ENCODE data around the gene CD83. TPM values are rescaled to one million over a fixed set of nuclear protein-coding genes. Genes with fewer than 3 reads are reported as not detected.

Gene CD83
- total RNA-seq, 1 donor from 2014 or later: 5.4 TPM

GRCh38 chr6:14123386-14124111, 6.0 kb downstream of the CD83 start:
- DNase-seq (ENCODE audit: low read depth): no peak

GRCh38 chr6:14125346-14125745, 7.8 kb downstream of the CD83 start:
- DNase-seq (ENCODE audit: low read depth): no peak

GRCh38 chr6:14126191-14126590, 8.6 kb downstream of the CD83 start:
- no peak for DNase-seq (ENCODE audit: low read depth)

GRCh38 chr6:14127611-14128010, 10.0 kb downstream of the CD83 start:
- no peak for DNase-seq (ENCODE audit: low read depth)

- no peak for DNase-seq (ENCODE audit: low read depth)
Measured at GRCh38 chr6:14128012-14128411, 10.4 kb downstream of the CD83 start.

- DNase-seq (ENCODE audit: low read depth): no peak
Measured at GRCh38 chr6:14128746-14129145, 11.2 kb downstream of the CD83 start.

- peak; percentile 76 for DNase-seq (ENCODE audit: low read depth)
Measured at GRCh38 chr6:14129575-14129974, 12.0 kb downstream of the CD83 start.

- DNase-seq (ENCODE audit: low read depth): peak; percentile 41
Measured at GRCh38 chr6:14130435-14131075, 13.0 kb downstream of the CD83 start.

- no peak for DNase-seq (ENCODE audit: low read depth)
Measured at GRCh38 chr6:14131579-14131978, 14.0 kb downstream of the CD83 start.

GRCh38 chr6:14132244-14132920, 14.8 kb downstream of the CD83 start:
- DNase-seq (ENCODE audit: low read depth): no peak

GRCh38 chr6:14132921-14133275, 15.3 kb downstream of the CD83 start:
- no peak for DNase-seq (ENCODE audit: low read depth)

- DNase-seq (ENCODE audit: low read depth): peak; percentile 50
Measured at GRCh38 chr6:14134211-14134910, 16.8 kb downstream of the CD83 start.

GRCh38 chr6:14135893-14136539, 18.4 kb downstream of the CD83 start:
- DNase-seq (ENCODE audit: low read depth): no peak

- DNase-seq (ENCODE audit: low read depth): no peak
Measured at GRCh38 chr6:14138701-14139215, 21.2 kb downstream of the CD83 start.

GRCh38 chr6:14141351-14142062, 23.9 kb downstream of the CD83 start:
- DNase-seq (ENCODE audit: low read depth): no peak

- DNase-seq (ENCODE audit: low read depth): no peak
Measured at GRCh38 chr6:14142063-14142450, 24.5 kb downstream of the CD83 start.

GRCh38 chr6:14142511-14143223, 25.1 kb downstream of the CD83 start:
- DNase-seq (ENCODE audit: low read depth): no peak

- no peak for DNase-seq (ENCODE audit: low read depth)
Measured at GRCh38 chr6:14143305-14143704, 25.7 kb downstream of the CD83 start.

GRCh38 chr6:14144678-14145113, 27.1 kb downstream of the CD83 start:
- peak; percentile 49 for DNase-seq (ENCODE audit: low read depth)

- DNase-seq (ENCODE audit: low read depth): peak; percentile 18
Measured at GRCh38 chr6:14146506-14147096, 29.0 kb downstream of the CD83 start.
